ENCODE results near the gene ZNF729. TPM values are rescaled to one million over a fixed set of nuclear protein-coding genes. Genes with fewer than 3 reads are reported as not detected.

ZNF729 gene
- total and polyA plus RNA-seq, 2 of the 13 experiments (the other 11 are each of a cell fraction or from before 2014, with no cell fraction given) = not detected

- Histone ChIP-seq H3K79me2 (ENCODE audit: insufficient read depth, low read length) (no peaks in the 10 kb centered on the region), H4K20me1 (ENCODE audit: insufficient read depth, low read length) (no peaks in the 10 kb centered on the region), H2AFZ (ENCODE audit: low read length) (no peak overlapping the region), H3K4me1 (ENCODE audit: insufficient read depth, low read length) (no peaks in the 10 kb centered on the region), H3K27me3 (ENCODE audit: control insufficient read depth in 1 of 2, insufficient read depth in 2 of 2, low read length in 2 of 2) (no peaks in the 10 kb centered on the region), H3K4me3 (replicated peaks in 1 of 3; ENCODE audit: insufficient read depth in 1 of 3, low read depth in 2 of 3, low read length in 3 of 3) (no peak overlapping the region), H3K4me2 (ENCODE audit: low read depth, low read length) (no peak overlapping the region), H3K36me3 (replicated peaks in 1 of 2; ENCODE audit: control insufficient read depth in 1 of 2, insufficient read depth in 2 of 2, low read length in 2 of 2) (no peaks in the 10 kb centered on the region), H3K9me3 (ENCODE audit: low read length) (peaks cover 83% of the 10 kb centered on the region), H3K27ac (ENCODE audit: extremely low read length, insufficient read depth, low read length) (no peak overlapping the region), H3K9ac (ENCODE audit: insufficient read depth, low read depth, low read length) (no peak overlapping the region)
- in situ Hi-C loops (cut with HindIII; ENCODE audit: extremely low pct_ligation_motif_present, low pct_unique_long_range_greater_than_20kb) (no loop called here), intact Hi-C loops (cut with micrococcal nuclease; ENCODE audit: unreplicated experiment) (no loop called here)
- WGBS (ENCODE audit: low lambda C conversion rate) = 7% methylated on average over 2 of the region's 2 CpGs
- no TSS peak for BruUV-seq (replicated peaks)
- TF ChIP-seq NFE2L2 (IDR thresholded peaks at IDR 0.05; ENCODE audit: low read length) (peak; percentile 57), MTERF4 (CRISPR knock-in tag; IDR thresholded peaks at IDR 0.05) (no peak), ZNF496 (CRISPR knock-in tag; IDR thresholded peaks at IDR 0.05; ENCODE audit: insufficient replicate concordance) (no peak)
- ChIA-PET CTCF (ENCODE audit: low intra/inter-chr PET ratio, low total read pairs) (no interaction called here), POLR2A (no interaction called here)
- no peak for DNase-seq (ENCODE audit: low spot score)
- ATAC-seq = no peak
- no peak for FAIRE-seq
These were observed 25.7 kb upstream of the ZNF729 start for GRCh38 chr19:22260499-22260898.

- H3K27ac ChIP-seq (ENCODE audit: extremely low read length, insufficient read depth, low read length) = no peak overlapping the region
- ChIA-PET POLR2A (no interaction called here), CTCF (ENCODE audit: low intra/inter-chr PET ratio, low total read pairs) (no interaction called here)
- H3K4me3 ChIP-seq (replicated peaks in 1 of 3; ENCODE audit: insufficient read depth in 1 of 3, low read depth in 2 of 3, low read length in 3 of 3) = no peak overlapping the region
- intact Hi-C loops (cut with micrococcal nuclease; ENCODE audit: unreplicated experiment) = no loop called here
- no peaks in the 10 kb centered on the region for H3K79me2 ChIP-seq (ENCODE audit: insufficient read depth, low read length)
- H3K27me3 ChIP-seq (ENCODE audit: control insufficient read depth in 1 of 2, insufficient read depth in 2 of 2, low read length in 2 of 2) = no peaks in the 10 kb centered on the region
- DNase-seq (ENCODE audit: low spot score) = no peak
- no peaks in the 10 kb centered on the region for H3K4me1 ChIP-seq (ENCODE audit: insufficient read depth, low read length)
- H3K4me2 ChIP-seq (ENCODE audit: low read depth, low read length) = no peak overlapping the region
- no peaks in the 10 kb centered on the region for H4K20me1 ChIP-seq (ENCODE audit: insufficient read depth, low read length)
- no TSS peak for BruUV-seq (replicated peaks)
- H3K9me3 ChIP-seq (ENCODE audit: low read length) = peaks cover 83% of the 10 kb centered on the region
- in situ Hi-C loops (cut with HindIII; ENCODE audit: extremely low pct_ligation_motif_present, low pct_unique_long_range_greater_than_20kb) = no loop called here
- H2AFZ ChIP-seq (ENCODE audit: low read length) = no peak overlapping the region
- ATAC-seq = no peak
- no peaks in the 10 kb centered on the region for H3K36me3 ChIP-seq (replicated peaks in 1 of 2; ENCODE audit: control insufficient read depth in 1 of 2, insufficient read depth in 2 of 2, low read length in 2 of 2)
- 39% methylated on average over 15 of the region's 37 CpGs for WGBS (ENCODE audit: low lambda C conversion rate)
- no peak for FAIRE-seq
- H3K9ac ChIP-seq (ENCODE audit: insufficient read depth, low read depth, low read length) = no peak overlapping the region
- no peak for TF ChIP-seq CEBPZ (IDR thresholded peaks at IDR 0.05; ENCODE audit: low read length)
- TF ChIP-seq HOXA3 (CRISPR knock-in tag; IDR thresholded peaks at IDR 0.05) = no peak
- no peak for TF ChIP-seq NR2F2 (IDR thresholded peaks at IDR 0.05; ENCODE audit: borderline replicate concordance, low read depth)
- TF ChIP-seq LCORL (IDR thresholded peaks at IDR 0.05) = no peak
- no peak for TF ChIP-seq LCORL (CRISPR knock-in tag; IDR thresholded peaks at IDR 0.05)
- TF ChIP-seq TFDP1 (CRISPR knock-in tag; IDR thresholded peaks at IDR 0.05; ENCODE audit: borderline replicate concordance) = no peak
- no peak for TF ChIP-seq MBNL3 (CRISPR knock-in tag; conservative IDR thresholded peaks at IDR 0.05)
- TF ChIP-seq SIX4 (CRISPR knock-in tag; IDR thresholded peaks at IDR 0.05) = no peak
- TF ChIP-seq THAP7 (CRISPR knock-in tag; IDR thresholded peaks at IDR 0.05) = no peak
- TF ChIP-seq ZBTB20 (CRISPR knock-in tag; IDR thresholded peaks at IDR 0.05; ENCODE audit: borderline replicate concordance, low read depth) = no peak
- TF ChIP-seq ZC3H13 (CRISPR knock-in tag; IDR thresholded peaks at IDR 0.05) = no peak
These were observed 24.6 kb upstream of the ZNF729 start for GRCh38 chr19:22261596-22261995.

Data from HepG2 (cell line).